Testis (tissue), 2 donors: ENCODE results near the gene GRK4.

Source experiments
- CTCF ChIP-seq, 3 experiments: fragments of 450-650 bp in 2 of 3; fragments of 200-600 bp in 1 of 3; sonication (generic) in 1 of 3; IDR thresholded peaks; one replicate each; pipeline ENCODE4 v1.5.1; 2016 to 2019; ENCODE audit warnings: antibody characterized with exemption in 3 of 3, mild to moderate bottlenecking in 2 of 3, moderate library complexity in 1 of 3
- POLR2A ChIP-seq: fragments of 450-650 bp; IDR thresholded peaks from one replicate; pipeline ENCODE4 v1.6.1; 2017; ENCODE audit warnings: antibody characterized with exemption, mild to moderate bottlenecking, moderate library complexity

GRCh38 chr4:2930758-2931511, 32.4 kb upstream of the GRK4 start:
- TF ChIP-seq POLR2A = no peak
- no peak for TF ChIP-seq CTCF (IDR thresholded peaks at IDR 0.05)
